ENCODE measurements around the gene SYNE1.
"Not testable (repeated sequence)": the region's sequence is repeated elsewhere in the genome, so short reads cannot be mapped to it uniquely, and the experiment has no call there.

SYNE1 gene

DNA sequence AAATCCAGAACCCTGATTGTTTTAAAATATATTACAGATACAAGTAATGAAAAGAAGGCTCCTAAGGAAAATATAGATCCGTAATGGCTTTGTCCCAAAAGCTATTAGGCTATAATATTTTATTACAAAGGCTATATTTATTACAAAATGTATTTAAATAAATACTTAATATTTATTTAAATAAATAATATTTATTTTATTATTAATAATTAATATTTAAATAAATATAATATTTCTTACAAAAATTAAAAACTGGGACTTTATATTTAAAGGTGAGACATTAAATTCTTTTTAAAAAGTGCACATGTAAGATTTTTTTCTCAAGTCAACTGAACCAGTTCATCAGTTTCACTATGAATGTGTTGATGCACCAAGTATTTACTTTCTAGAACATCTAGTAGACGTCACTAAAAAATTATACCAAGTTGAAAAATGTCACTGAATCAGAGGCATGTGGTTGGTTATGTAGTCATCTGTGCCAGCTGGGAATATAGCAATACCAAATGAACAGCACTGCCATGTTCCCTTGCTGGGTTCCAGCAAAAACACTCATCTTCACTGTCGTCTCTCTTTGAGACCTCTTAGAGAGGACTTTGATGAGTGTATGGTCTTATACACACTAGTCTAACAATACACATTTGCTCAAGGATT, 550.8 kb downstream of the SYNE1 start:
- Histone ChIP-seq H3K27me3 (ENCODE audit: control insufficient read depth in 1 of 2, insufficient read depth in 2 of 2, low read length in 2 of 2) (no peaks in the 10 kb centered on the region), H3K27ac (ENCODE audit: low read length) (no peak overlapping the region), H3K36me3 (ENCODE audit: control insufficient read depth in 2 of 2, insufficient read depth in 2 of 2, low read length in 2 of 2) (no peaks in the 10 kb centered on the region), H3K4me1 (ENCODE audit: control insufficient read depth, insufficient read depth, low read length) (no peaks in the 10 kb centered on the region), H3K4me3 (ENCODE audit: low read length in 2 of 2) (no peak overlapping the region), H3K9me3 (ENCODE audit: control insufficient read depth in 2 of 2, low read length in 2 of 2) (no peaks in the 10 kb centered on the region), H3K9ac (ENCODE audit: low read length in 2 of 2) (no peak overlapping the region)

DNA sequence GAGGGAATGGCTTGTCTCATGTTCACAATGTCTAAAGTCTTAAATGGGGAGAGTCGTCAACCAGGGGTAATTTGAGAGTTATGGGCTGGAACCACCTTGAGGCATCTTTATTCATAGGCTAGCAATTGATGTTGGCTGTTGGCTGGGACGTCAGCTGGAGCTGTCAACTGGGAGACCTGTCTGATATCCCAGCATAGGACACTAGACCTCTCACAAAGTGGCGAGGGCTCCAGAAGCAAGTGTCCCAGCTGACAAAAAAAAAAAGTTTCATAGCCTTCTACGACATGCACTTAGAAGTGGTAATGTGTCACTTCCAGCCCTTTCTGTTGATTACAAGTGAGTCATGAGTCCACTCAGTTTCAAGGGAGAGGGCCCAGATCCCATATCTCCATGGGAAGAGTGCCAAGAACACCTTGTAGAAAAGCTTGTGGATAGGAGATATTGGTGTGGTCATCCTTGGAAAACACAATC, 551.7 kb downstream of the SYNE1 start:
- Histone ChIP-seq H3K9ac (ENCODE audit: low read length in 2 of 2) (no peak overlapping the region), H3K4me1 (ENCODE audit: control insufficient read depth, insufficient read depth, low read length) (no peaks in the 10 kb centered on the region), H3K36me3 (ENCODE audit: control insufficient read depth in 2 of 2, insufficient read depth in 2 of 2, low read length in 2 of 2) (no peaks in the 10 kb centered on the region), H3K27me3 (ENCODE audit: control insufficient read depth in 1 of 2, insufficient read depth in 2 of 2, low read length in 2 of 2) (no peaks in the 10 kb centered on the region), H3K27ac (ENCODE audit: low read length) (no peak overlapping the region), H3K4me3 (ENCODE audit: low read length in 2 of 2) (no peak overlapping the region), H3K9me3 (ENCODE audit: control insufficient read depth in 2 of 2, low read length in 2 of 2) (no peaks in the 10 kb centered on the region)

DNA sequence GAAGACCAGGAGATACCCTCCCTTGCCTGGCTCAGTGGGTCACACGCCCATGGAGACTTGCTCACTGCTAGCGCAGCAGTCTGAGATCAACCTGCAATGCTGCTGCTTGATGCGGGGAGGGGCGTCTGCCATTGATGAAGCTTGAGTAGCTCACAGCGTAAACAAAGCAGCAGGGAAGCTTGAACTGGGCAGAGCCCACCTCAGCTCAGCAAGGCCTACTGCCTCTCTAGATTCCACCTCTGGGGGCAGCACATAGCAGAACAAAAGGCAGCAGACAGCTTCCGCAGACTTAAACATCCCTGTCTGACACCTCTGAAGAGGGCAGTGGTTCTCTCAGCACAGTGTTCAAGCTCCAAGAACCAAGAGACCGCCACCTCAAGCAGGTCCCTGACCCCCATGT, 558.4 kb downstream of the SYNE1 start:
- H3K9me3 ChIP-seq (ENCODE audit: control insufficient read depth in 2 of 2, low read length in 2 of 2), result no peaks in the 10 kb centered on the region
- H3K9ac ChIP-seq (ENCODE audit: low read length in 2 of 2), result no peak overlapping the region
- no peak overlapping the region for H3K27ac ChIP-seq (ENCODE audit: low read length)
- no peaks in the 10 kb centered on the region for H3K36me3 ChIP-seq (ENCODE audit: control insufficient read depth in 2 of 2, insufficient read depth in 2 of 2, low read length in 2 of 2)
- no peak overlapping the region for H3K4me3 ChIP-seq (ENCODE audit: low read length in 2 of 2)
- no peaks in the 10 kb centered on the region for H3K4me1 ChIP-seq (ENCODE audit: control insufficient read depth, insufficient read depth, low read length)
- H3K27me3 ChIP-seq (ENCODE audit: control insufficient read depth in 1 of 2, insufficient read depth in 2 of 2, low read length in 2 of 2), result no peaks in the 10 kb centered on the region

DNA sequence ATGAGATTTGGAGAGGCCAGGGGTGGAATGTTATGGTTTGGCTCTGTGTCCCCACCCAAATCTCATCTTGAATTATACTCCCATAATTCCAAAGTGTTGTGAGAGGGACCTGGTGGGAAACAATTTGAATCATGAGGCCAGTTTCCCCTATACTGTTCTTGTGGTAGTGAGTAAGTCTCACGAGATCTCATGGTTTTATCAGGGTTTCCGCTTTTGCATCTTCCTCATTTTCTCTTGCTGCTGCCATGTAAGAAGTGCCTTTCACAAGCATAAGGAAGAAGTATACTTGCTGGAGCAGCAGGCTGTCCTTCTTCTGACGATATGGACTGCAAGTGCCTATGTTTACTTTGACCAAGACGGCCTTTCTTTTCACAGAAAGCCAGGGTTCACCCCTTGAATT, 559.2 kb downstream of the SYNE1 start:
- H3K9ac ChIP-seq (ENCODE audit: low read length in 2 of 2), result no peak overlapping the region
- no peaks in the 10 kb centered on the region for H3K4me1 ChIP-seq (ENCODE audit: control insufficient read depth, insufficient read depth, low read length)
- H3K36me3 ChIP-seq (ENCODE audit: control insufficient read depth in 2 of 2, insufficient read depth in 2 of 2, low read length in 2 of 2), result no peaks in the 10 kb centered on the region
- H3K27me3 ChIP-seq (ENCODE audit: control insufficient read depth in 1 of 2, insufficient read depth in 2 of 2, low read length in 2 of 2), result no peaks in the 10 kb centered on the region
- H3K4me3 ChIP-seq (ENCODE audit: low read length in 2 of 2), result no peak overlapping the region
- no peak overlapping the region for H3K27ac ChIP-seq (ENCODE audit: low read length)
- H3K9me3 ChIP-seq (ENCODE audit: control insufficient read depth in 2 of 2, low read length in 2 of 2), result no peaks in the 10 kb centered on the region

DNA sequence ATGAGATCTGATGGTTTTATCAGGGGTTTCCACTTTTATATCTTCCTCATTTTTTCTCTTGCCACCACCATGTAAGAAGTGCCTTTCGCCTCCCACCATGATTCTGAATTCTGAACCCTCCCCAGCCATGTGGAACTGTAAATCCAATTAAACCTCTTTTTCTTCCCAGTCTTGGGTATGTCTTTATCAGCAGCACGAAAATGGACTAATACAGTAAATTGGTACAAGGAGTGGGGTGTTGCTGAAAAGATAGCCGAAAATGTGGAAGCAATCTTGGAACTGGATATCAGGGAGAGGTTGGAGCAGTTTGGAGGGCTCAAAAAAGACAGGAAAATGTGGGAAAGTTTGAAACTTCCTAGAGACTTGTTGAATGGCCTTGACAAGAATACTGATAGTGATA, 560.9 kb downstream of the SYNE1 start:
- H3K27me3 ChIP-seq (ENCODE audit: control insufficient read depth in 1 of 2, insufficient read depth in 2 of 2, low read length in 2 of 2); H3K9ac ChIP-seq (ENCODE audit: low read length in 2 of 2); H3K36me3 ChIP-seq (ENCODE audit: control insufficient read depth in 2 of 2, insufficient read depth in 2 of 2, low read length in 2 of 2): not testable (repeated sequence)

DNA sequence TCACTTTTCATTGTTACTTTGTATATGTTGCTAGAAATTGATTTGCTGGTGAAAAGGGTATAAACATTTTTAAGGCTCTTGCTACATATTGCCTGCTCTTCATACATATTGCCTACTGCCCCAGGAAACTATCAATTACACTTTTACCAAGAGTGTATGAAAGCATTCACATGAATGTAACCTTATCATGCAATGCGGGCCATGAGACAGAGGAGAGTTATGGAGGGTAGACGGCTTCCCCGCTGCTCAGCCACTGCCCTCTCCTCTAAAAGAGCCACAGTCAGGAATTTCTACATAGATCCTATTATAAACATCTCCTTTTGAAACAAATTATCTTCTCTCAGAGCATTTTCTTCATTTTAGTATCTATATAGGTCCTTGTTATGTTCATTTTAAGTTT, 565.3 kb downstream of the SYNE1 start:
- Histone ChIP-seq H3K27me3 (ENCODE audit: control insufficient read depth in 1 of 2, insufficient read depth in 2 of 2, low read length in 2 of 2) (no peaks in the 10 kb centered on the region), H3K27ac (ENCODE audit: low read length) (no peak overlapping the region), H3K9me3 (ENCODE audit: control insufficient read depth in 2 of 2, low read length in 2 of 2) (no peaks in the 10 kb centered on the region)

More for the DNA sequence above, 560.9 kb downstream of the SYNE1 start:
- H3K4me1 ChIP-seq (ENCODE audit: control insufficient read depth, insufficient read depth, low read length); H3K9me3 ChIP-seq (ENCODE audit: control insufficient read depth in 2 of 2, low read length in 2 of 2); H3K4me3 ChIP-seq (ENCODE audit: low read length in 2 of 2); H3K27ac ChIP-seq (ENCODE audit: low read length): not testable (repeated sequence)

More for the DNA sequence above, 565.3 kb downstream of the SYNE1 start:
- Histone ChIP-seq H3K4me1 (ENCODE audit: control insufficient read depth, insufficient read depth, low read length) (no peaks in the 10 kb centered on the region), H3K4me3 (ENCODE audit: low read length in 2 of 2) (no peak overlapping the region), H3K36me3 (ENCODE audit: control insufficient read depth in 2 of 2, insufficient read depth in 2 of 2, low read length in 2 of 2) (no peaks in the 10 kb centered on the region), H3K9ac (ENCODE audit: low read length in 2 of 2) (no peak overlapping the region)

All from stomach smooth muscle (tissue), 2 donors.